Dedifferentiated amniotic fluid mesenchymal stem cell (primary cell): ENCODE data around the gene CDKN2B-AS1.

Source experiments
- DNase-seq: peaks from one replicate; pipeline ENCODE4 v3.0.0-alpha.2; 2016; ENCODE audit errors: extremely low spot score

Gene CDKN2B-AS1

DNA sequence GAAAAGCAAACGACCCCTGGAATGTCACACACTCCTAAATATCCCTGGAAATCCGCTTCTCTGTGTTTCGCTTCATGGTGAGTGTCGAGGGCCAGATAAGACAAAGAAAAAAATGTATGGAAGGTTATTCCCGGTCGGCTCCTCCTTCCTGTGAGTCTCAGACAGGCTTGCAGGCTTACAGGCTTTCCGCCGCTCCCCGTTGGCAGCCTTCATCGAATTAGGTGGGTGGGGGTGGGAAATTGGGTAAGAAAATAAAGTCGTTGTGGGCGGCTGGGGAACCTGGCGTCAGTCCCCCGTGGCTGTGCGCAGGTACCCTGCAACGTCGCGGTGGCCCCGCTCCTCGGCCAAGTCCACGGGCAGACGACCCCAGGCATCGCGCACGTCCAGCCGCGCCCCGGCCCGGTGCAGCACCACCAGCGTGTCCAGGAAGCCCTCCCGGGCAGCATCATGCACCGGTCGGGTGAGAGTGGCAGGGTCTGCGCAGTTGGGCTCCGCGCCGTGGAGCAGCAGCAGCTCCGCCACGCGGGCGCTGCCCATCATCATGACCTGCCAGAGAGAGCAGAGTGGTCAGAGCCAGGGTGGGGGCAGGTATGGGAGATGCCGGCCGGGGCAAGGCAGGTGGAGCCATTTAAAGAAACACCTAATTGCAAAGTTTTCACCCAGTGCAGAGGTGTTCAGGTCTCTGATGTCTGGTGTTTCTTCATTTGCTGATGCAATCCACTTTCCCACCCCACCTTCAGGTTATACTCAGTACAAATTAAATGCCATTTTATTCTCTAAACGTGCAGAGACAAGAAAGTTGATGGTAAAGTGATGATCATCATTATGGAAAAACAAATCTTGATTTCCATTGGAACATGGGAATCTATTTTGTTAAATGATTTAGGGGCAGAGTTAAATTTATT, 11.4 kb downstream of the CDKN2B-AS1 start:
- no peak for DNase-seq

DNA sequence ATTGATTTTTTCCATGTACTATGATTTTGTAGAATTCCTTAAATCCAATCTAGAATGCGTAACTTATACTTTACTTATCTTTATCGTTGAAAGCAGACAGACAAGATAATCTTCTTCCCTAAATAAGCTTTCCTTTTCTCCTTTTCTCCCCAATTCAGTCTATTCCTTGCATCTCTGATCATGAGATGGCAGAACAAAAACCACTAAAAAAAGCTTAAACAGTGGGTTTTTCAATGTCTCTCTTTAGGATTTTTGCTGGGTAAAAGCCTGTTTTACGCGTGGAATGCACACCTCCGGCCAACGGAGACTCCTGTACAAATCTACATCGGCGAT, 13.8 kb downstream of the CDKN2B-AS1 start:
- no peak for DNase-seq

DNA sequence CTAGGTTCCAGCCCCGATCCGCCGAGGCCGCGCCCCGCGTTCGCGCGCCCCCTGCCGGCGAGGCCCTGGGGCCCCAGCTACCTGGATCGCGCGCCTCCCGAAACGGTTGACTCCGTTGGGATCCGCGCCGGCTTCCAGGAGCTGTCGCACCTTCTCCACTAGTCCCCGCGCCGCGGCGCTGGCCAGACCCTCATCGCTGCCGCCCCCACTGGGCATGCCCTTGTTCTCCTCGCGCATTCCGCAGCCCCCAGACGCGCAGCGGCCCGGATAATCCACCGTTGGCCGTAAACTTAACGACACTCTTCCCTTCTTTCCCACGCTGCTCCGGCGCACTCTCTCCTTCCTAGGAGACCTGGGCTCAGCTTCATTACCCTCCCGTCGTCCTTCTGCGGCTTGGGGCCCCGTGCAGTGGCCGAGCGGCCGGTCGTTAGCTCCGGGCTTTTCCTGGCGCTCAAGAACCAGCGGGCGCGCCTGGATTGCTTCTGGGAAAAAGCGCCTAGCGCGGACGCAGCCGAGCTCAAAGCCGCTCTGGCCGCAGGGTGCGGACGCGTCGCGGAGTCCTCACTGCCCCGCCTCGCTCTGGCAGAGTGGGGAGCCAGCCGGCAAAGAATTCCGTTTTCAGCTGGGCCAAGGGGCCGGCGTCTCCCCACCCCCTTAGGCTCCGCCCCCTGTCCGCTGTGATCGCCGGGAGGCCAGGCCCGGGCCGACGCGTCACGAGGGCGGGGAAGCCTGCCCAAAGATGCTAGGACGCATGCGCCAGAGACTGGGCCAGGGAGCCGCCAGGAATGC, 14.3 kb downstream of the CDKN2B-AS1 start, which contains the start of gene CDKN2B:
TSS of gene CDKN2B (minus strand) at position 589 of the 789 bp plus-strand sequence. CDS start at position 237, 352 bp downstream.
- peak; percentile 97 for DNase-seq

DNA sequence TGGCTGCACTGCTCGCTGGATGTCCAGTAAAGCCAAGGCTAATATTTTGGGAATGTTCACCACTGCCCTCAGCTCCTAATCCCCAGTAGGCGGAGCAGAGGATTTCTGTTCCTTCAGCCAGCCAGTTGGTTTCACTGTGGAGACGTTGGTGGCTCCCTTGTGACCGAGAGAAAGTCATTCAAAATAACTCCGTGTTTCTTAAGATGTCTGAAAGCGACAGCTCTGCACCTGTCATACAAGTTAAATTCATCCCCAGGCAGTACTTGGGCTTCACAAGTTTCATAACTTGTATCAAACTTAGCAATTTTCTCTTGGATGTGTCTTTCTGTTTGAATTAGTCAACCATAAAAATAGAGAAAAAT, 14.9 kb downstream of the CDKN2B-AS1 start:
- no peak for DNase-seq

DNA sequence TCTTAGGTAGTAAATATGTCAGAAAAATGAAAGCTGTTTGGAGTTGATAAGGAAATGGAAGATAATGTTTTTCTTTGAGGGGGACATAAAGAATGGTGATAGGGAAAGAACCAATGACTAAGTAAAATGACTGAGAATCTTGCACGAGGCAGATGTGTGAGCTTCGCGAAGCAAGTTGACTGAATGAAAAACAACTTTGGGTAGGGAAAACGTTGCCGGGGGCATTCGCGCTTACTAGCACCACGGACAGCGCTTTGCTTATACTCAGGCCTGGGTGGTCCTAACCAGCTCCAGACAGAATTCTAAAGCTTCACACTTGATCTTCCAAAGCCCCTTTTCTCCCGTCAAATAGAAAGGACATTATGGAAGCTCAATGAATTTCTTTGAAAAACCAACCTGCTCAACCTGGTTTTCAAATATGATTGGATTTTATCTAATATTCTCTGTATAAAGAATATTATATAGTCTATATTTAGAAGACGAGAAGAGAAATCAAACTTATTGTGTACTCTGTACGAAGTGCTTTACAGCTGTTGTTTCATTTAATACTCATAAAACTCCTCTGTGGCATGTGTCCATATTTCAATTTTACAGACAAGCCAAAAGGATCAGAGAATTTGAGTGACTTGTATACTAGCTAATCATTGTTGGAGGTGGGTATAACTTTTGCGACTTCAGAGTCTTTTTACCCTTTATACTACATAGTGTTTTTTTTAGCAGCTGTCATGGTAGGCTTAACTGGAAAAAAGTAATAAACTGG, 16.5 kb downstream of the CDKN2B-AS1 start:
- no peak for DNase-seq

DNA sequence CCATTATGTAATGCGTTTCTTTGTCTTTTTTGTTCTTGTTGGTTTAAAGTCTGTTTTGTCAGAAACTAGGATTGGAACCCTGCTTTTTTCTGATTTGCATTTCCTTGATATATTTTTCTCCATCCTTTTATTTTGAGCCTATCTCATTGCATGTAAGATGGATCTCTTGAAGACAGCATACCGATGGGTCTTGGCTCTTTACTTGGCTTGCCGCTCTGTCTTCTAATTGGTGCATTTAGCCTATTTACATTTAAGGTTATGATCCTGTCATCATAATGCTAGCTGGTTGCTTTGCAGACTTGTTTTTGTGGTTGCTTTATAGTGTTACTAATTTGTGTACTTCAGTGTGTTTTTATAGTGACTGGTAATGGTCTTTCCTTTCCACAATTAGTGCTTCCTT, 27.8 kb downstream of the CDKN2B-AS1 start:
- DNase-seq = no peak

DNA sequence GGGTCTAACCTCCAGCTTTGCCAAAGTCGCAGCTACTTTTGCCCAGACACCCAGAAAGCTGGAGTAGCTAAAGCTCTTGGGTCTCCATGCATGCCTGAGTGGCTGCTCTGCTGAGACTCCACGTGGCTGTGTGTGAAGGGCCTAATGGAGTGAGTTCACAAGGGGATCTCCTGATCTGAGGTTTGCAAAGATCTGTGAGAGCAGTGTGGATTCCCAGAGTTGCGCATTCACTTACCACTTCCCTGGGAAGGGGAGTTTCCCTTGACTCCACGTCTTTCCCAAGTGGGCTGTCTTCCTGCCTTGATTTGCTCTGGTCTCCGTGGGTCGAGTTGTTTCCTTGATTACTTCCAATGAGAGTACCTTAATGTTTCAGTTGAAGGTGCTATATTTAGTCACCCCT, 32.1 kb downstream of the CDKN2B-AS1 start:
- DNase-seq = no peak

DNA sequence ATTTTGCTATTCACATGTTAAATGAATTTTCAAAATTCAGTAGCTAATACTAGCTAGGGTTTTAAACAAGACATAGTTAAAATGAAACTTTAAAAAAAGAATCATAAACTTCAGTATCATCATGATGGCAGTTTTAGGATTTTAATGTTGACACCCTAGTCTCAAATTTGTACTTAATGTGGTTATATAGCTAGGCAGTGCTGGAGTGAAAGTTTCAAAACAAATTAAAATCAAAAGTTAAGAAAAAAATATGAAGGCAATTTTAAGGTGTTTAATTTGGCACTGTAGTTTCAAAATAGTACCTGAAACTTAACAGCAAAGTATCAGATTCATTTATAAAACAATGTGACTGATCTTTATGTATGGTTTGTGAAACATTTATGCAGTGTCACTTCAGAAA, 33.8 kb downstream of the CDKN2B-AS1 start:
- DNase-seq = no peak

DNA sequence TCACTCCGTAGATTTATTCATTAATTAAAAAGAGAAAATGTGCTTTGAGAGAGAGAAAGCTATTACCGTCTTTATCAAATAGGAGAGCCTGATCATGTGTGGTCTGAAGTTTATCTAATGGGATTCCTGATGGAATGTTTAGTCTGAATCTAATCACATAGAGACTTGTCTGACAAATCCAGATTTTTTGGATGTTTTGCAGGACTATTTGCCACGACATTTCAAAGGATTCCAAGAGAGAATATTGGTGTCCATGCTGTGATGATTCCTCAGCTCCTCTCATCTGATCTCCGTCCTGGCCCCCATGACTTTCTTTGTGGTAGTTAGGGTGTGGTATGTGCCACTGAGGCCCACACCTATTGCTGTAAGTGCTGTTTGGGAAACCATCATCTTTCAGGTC, 34.6 kb downstream of the CDKN2B-AS1 start:
- no peak for DNase-seq

DNA sequence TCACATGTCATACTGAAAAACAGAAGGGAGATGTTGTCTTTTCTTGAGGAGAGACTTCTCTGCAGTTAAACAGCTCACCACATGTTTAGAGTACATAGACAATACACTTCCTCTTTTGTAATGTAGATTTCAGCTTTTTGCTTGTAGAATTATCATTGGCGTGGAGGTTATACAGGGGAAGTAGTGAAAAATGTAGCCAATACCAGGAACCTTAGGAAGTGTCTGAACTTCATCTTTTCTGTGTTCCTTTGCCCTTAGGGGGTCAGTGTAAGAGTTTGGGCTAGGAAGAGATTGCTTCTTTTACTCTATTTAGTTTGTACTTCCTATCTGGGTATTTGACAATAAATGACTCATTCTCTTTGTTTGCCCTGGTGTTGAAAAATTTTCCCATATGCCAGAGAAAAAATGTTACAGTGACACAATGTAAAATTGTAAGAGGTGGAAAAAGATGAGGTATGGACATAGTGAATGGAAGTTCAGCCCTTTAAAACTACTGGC, 35.6 kb downstream of the CDKN2B-AS1 start:
- peak; percentile 72 for DNase-seq

DNA sequence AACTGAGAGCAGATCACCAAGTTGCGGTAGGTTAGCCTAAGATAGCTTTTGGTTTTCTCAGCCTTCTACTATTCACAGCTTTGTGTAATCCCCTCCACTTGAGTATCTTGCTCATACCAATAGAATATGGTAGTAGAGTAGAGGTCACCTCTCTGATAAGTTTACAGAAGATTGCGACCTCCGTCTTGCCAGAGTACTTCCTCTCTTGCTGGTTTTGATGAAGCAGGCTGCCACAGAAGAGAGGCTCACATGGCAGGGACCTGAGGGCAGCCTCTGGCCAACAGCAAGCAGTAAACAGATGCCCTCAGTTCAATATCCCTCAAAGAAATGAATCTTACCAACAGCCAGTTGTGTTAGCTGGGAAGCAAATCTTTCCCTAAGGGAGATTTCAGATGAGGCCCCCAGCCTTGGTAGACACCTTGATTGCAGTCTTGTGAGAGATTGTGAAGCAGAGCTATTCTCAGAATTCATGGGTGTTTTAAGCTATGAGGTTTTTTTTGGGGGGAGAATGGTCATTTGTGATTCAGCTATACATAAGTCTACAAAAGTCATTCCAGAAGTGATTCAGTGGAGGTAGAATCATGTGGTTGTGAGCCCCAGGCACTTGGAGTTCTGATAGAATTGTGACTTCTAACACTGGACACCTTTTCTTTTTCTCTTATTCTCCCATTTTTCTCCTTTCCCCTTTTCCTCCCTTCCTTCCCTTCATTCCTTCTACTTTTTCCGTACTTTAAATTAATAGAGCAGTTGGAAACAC, 37.2 kb downstream of the CDKN2B-AS1 start:
- no peak for DNase-seq

DNA sequence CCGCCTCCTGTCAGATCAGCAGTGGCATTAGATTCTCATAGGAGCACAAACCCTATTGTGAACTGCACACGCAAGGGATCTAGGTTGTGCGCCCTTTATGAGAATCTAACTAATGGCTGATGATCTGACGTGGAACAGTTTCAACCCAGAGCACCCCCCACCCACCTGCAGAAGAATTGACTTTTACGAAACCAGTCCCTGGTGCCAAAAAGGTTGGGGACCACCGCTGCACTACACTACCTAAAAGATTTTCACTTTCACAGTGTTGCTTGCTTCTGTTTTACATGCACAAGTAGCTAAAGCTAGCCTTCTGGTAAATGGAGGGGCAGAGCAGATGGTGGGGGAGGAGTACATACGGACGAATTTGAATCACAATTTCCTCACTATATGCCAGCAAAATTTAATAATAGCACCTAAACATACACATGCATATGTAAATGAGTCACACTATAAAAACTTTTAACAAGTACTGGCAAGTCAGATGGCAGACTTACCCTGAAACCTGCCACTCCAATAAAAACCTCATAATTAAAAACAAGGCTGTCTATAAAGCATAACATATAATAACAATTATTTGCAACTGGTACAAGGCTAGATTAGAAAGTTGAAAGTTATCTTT, 38.5 kb downstream of the CDKN2B-AS1 start:
- no peak for DNase-seq

DNA sequence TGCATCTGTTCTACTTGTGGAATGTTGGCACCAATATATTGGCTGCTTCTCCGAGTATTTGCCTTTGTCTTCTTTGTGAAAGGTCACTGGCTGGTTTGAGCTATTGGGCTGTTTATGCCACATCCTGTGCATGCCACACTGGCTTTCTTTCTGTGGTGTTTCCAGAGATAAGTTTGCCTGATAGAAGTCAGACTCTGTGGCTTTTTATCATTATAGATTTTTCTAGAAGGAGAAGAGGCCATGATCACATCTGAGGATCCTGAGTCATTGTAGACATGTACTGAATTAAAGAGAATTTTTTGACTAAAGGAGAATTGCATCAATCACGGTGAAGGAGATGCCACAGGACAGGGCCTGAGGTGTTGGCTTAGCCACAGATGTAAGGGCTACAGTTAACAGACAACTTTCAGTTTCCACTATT, 41.0 kb downstream of the CDKN2B-AS1 start:
- DNase-seq = no peak

DNA sequence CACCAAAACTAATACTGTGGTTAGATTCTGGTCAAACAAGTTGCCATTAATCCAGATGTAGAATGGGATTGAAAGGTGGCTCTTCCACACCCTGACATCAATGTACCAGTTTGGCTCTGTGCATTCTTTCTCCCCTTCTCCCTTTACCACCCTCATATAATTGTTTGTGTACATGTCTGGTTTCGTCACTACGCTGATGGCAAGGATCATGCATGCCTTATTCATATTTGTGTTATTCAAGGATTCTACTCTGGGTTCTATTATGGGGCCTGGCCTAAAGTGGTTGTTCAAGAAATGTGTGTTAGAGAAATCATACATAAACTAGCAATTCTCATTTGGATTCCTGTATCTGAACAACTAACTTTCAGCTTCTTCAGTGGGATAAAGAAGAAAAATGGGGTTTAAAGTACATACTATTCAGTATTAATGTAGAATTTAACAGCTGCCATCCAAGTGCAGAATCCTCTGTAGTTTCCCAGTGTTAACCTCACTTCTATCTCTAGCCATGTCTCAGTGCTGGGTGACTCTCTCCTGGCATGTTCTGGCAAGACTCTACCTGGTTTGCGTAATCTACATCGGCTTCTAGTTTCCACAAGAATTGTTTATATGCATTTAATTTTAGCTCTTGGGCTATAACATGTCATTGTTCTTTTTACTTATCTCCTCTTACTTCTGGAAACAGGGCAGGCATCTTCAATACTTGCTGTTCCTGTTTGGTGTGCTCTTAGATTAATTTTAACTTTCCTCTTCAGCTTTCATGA, 42.5 kb downstream of the CDKN2B-AS1 start:
- no peak for DNase-seq

DNA sequence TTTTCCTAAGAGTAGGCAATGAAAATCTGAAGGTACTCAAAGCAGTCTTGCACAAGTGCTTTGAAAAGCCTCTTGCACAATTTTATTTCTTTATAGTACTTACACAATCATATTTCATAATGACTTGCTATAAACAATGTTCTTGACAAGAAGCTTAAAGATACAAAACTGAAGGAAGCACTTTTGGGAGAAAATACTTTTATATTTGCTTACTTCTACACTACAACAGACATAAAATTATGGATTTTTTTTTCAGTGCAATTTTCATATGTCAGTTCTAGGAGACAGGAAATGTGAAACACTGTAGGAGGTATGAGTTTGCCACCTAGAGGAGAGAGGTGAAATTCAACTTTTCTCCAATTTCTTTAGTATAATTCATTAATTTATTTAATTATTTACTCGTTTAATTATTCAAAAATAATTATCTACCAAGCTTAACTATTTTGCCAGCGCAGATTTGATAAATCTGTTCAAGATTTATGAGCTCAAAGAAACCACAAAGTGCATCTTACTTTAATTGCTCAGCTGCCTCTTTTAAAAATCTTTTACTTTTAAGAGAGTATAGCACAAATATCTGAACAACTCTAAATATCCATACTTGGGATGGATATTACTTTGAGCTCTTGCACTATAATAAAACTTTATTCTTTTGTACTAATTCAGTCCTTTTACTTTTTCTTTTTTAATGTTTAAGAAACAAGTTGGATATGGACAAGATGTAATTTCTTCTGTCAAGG, 43.5 kb downstream of the CDKN2B-AS1 start:
- DNase-seq = peak; percentile 43

DNA sequence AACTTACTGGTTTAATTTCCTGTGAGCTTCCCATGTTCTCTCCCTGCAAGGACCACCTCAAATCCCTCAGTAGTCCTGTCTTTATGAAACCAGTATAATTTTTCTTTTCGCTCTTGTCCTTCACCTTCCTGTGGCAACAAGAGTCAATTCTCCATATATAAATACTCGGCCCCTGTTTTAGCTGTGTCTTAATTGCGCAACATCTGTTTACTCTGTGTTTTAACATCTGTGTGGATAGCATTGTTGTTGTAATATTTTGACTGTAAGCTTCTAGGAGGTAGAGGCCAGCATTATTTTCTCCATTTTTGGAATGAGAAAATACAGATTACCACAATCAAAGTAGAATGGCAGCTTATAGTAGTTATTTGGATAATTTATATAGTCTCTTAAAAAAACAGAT, 44.7 kb downstream of the CDKN2B-AS1 start:
- no peak for DNase-seq

DNA sequence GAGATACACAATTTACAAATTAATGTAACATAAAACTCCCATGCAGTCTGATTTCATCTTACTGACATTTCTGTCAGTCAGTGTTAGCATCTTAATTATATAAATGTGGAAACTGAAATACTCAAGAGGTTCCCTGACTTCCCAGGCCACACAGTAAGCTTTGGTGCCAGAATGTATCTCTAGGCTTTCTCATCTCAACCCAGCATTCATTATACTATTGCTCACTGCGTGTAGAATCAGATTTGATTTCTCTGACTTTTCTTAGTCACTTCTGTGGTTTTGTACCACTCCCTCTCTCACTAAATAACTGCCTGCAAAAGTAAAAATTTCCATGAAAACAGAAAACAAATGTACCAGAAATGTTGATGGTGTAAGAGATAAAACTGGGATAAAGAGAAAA, 46.2 kb downstream of the CDKN2B-AS1 start:
- DNase-seq = peak; percentile 81

DNA sequence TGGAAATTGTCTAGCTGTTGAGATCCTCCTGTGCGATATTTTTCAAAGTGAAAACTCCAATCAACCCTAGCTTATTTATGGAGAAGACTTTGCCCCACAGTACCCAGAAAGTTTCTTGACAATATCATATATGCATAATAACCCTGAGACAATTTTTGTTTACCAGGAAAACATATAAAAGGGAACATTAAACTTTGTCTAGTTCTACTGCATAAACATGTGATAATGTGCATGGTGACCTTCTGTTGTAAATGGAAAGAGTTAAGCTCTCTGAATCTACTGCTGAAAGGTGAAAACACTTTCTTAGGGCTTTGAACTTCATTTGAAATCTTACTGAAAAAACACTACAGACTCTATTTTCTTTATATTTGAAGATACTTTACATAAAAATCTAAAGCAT, 46.8 kb downstream of the CDKN2B-AS1 start:
- DNase-seq = no peak

DNA sequence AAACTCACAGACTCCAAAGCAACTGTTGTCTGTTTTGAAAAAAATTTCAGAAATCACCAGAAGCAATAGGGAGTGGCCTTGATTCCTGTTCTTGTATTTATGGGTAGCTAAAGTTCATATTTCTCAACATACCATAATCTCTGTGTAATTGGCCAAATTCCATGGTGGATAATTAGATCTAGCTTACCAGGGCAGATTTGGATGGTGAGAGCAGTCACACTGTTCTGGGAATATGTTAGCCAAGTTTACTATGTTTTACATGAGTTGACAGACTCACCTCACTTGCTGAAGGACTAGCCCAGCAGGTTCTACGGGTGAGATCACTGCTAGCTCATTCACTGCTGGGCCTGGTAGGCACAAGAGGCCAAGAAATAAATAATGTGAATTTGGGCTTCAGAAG, 47.2 kb downstream of the CDKN2B-AS1 start:
- peak; percentile 65 for DNase-seq
